HCT116 (cell line): Measurements from ENCODE around the gene OR52A5. TPM values are rescaled to one million over a fixed set of nuclear protein-coding genes. Genes with fewer than 3 reads are reported as not detected.

Experiments
- ATAC-seq: fragments of 200-7000 bp; cut with Tn5 transposase; 2 replicates; pipeline ENCODE4 v1.9.1; 2020; ENCODE audit warnings: mild to moderate bottlenecking, moderate library complexity
- BruUV-seq: library from RNA; stranded (reverse); fragments of 400-500 nt; replicated peaks from 2 replicates; lab custom pipeline; 2021; lab: Mats Ljungman, UMichigan
- CTCF ChIA-PET: fragments of 300-600 bp; sonication (Branson Sonifier 250); formaldehyde crosslinking; loops from one replicate; lab custom pipeline; 2021; ENCODE audit warnings: antibody characterized with exemption; lab: Charles Lee
- POLR2A ChIA-PET: fragments of 300-600, 350-600 bp; sonication (Branson Sonifier 250); formaldehyde crosslinking; loops from one replicate; lab custom pipeline; 2021; ENCODE audit warnings: antibody characterized with exemption; lab: Charles Lee
- RAD21 ChIA-PET, 2 experiments: fragments of 300-600 bp; sonication (Branson Sonifier 250); formaldehyde crosslinking; loops; one replicate each; lab custom pipeline; 2023; ENCODE audit warnings: low total read pairs in 2 of 2; ENCODE audit not compliant: uncharacterized antibody in 2 of 2, unreplicated experiment in 2 of 2, low non-redundant PET in 1 of 2; lab: Charles Lee
- DNase-seq: peaks from one replicate; pipeline ENCODE4 v3.0.0-alpha.2; 2010; ENCODE audit warnings: low read depth, low spot score
- H2AFZ ChIP-seq: fragments of 200-600 bp; shearing (Covaris generic), sonication (generic); 2 replicates; pipeline ENCODE4 v1.6.1; 2017; ENCODE audit warnings: low read depth, mixed run types, mixed read lengths, antibody characterized with exemption, low read length; ENCODE audit not compliant: poor library complexity, severe bottlenecking
- H3K27ac ChIP-seq: 2 replicates; pipeline ENCODE4 v1.5.1; 2012; ENCODE audit warnings: low read depth, low read length
- H3K27me3 ChIP-seq: fragments of 200-600 bp; sonication (generic); 2 replicates; pipeline ENCODE4 v1.6.1; 2016; ENCODE audit warnings: mixed run types, low read length, mixed read lengths; ENCODE audit not compliant: insufficient read depth
- H3K36me3 ChIP-seq, 2 experiments: fragments of 200-500 bp in 1 of 2; fragments of 200-600 bp in 1 of 2; sonication (Bioruptor generic) in 1 of 2; sonication (generic) in 1 of 2; 2 replicates each; pipeline versions ENCODE4 v1.5.1 to v1.6.1; 2014 to 2016; ENCODE audit warnings: low read length in 2 of 2, inconsistent platforms in 1 of 2, mixed read lengths in 1 of 2, mixed run types in 1 of 2; ENCODE audit not compliant: insufficient read depth in 2 of 2, control insufficient read depth in 1 of 2
- H3K4me1 ChIP-seq, 2 experiments: fragments of 200-600 bp in 1 of 2; sonication (generic) in 1 of 2; 2 replicates each; pipeline versions ENCODE4 v1.5.1 to v1.6.1; 2012 to 2017; ENCODE audit warnings: low read length in 2 of 2, inconsistent platforms in 1 of 2, mild to moderate bottlenecking in 1 of 2, mixed read lengths in 1 of 2, mixed run types in 1 of 2, moderate library complexity in 1 of 2; ENCODE audit not compliant: insufficient read depth in 2 of 2, control insufficient read depth in 1 of 2
- H3K4me2 ChIP-seq: fragments of 200-600 bp; sonication (generic); 2 replicates; pipeline ENCODE4 v1.6.1; 2017; ENCODE audit warnings: mixed run types, low read length, mixed read lengths
- H3K4me3 ChIP-seq, 2 experiments: fragments of 200-600 bp in 1 of 2; sonication (generic) in 1 of 2; replicated peaks in 1 of 2; 2 replicates each; pipeline ENCODE4 v1.5.1; 2011 to 2016; ENCODE audit warnings: low read length in 2 of 2, control low read depth in 1 of 2, low read depth in 1 of 2, mild to moderate bottlenecking in 1 of 2, mixed read lengths in 1 of 2, mixed run types in 1 of 2
- H3K79me2 ChIP-seq: fragments of 200-600 bp; sonication (generic); 2 replicates; pipeline ENCODE4 v1.6.1; 2017; ENCODE audit warnings: mild to moderate bottlenecking, mixed run types, low read length, moderate library complexity, mixed read lengths; ENCODE audit not compliant: insufficient read depth
- H3K9ac ChIP-seq: fragments of 200-600 bp; sonication (generic); 2 replicates; pipeline ENCODE4 v1.6.1; 2016; ENCODE audit warnings: low read length, mixed read lengths
- H3K9me2 ChIP-seq: fragments of 200-600 bp; sonication (generic), shearing (Covaris generic); 2 replicates; pipeline ENCODE4 v1.6.1; 2017; ENCODE audit warnings: mixed run types, mild to moderate bottlenecking, moderate library complexity; ENCODE audit not compliant: insufficient read depth
- H3K9me3 ChIP-seq, 2 experiments: fragments of 200-500 bp in 1 of 2; fragments of 200-600 bp in 1 of 2; sonication (Bioruptor generic) in 1 of 2; sonication (generic) in 1 of 2; 2 replicates each; pipeline ENCODE4 v1.6.1; 2014 to 2017; ENCODE audit warnings: low read length in 2 of 2, mixed read lengths in 2 of 2, inconsistent platforms in 1 of 2, low read depth in 1 of 2, mild to moderate bottlenecking in 1 of 2, mixed run types in 1 of 2, moderate library complexity in 1 of 2; ENCODE audit not compliant: control insufficient read depth in 1 of 2, insufficient read depth in 1 of 2
- H4K20me1 ChIP-seq: fragments of 200-600 bp; sonication (generic), shearing (Covaris generic); 2 replicates; pipeline ENCODE4 v1.6.1; 2017; ENCODE audit warnings: mixed run types, mild to moderate bottlenecking, moderate library complexity; ENCODE audit not compliant: insufficient read depth
- CEBPB ChIP-seq: IDR thresholded peaks from 2 replicates; pipeline ENCODE4 v1.6.1; 2012; ENCODE audit warnings: low read depth
- EGR1 ChIP-seq: IDR thresholded peaks from 2 replicates; pipeline ENCODE4 v1.6.1; 2012; ENCODE audit warnings: low read depth
- ELF1 ChIP-seq: IDR thresholded peaks from 2 replicates; pipeline ENCODE4 v1.6.1; 2012; ENCODE audit warnings: low read depth, borderline replicate concordance
- EZH2 ChIP-seq: fragments of 200-600 bp; sonication (generic); IDR thresholded peaks from 2 replicates; pipeline ENCODE4 v1.6.1; 2017; ENCODE audit warnings: antibody characterized with exemption, mixed run types
- SP1 ChIP-seq: IDR thresholded peaks from 2 replicates; pipeline ENCODE4 v1.6.1; 2012; ENCODE audit warnings: low read depth
- SRF ChIP-seq: IDR thresholded peaks from 2 replicates; pipeline ENCODE4 v1.6.1; 2012; ENCODE audit warnings: low read depth
- ZFX ChIP-seq: fragments of 450-650 bp; IDR thresholded peaks from 2 replicates; pipeline ENCODE4 v1.6.1; 2017
- ZNF274 ChIP-seq: fragments of 200-500 bp; sonication (Bioruptor generic); IDR thresholded peaks from 2 replicates; pipeline ENCODE4 v1.6.1; 2014; ENCODE audit warnings: mild to moderate bottlenecking, low read depth, low read length, inconsistent platforms
- intact Hi-C: fragments of 100-400 bp; cut with micrococcal nuclease; formaldehyde crosslinking; loops from 2 replicates; pipeline ENCODE4 v1.10.0; 2022
- total RNA-seq: library from RNA; stranded (reverse); gene quantifications from one replicate; pipeline ENCODE4 v1.2.1, GENCODE V29; 2021; ENCODE audit not compliant: unreplicated experiment
- TF ChIP-seq, protein P1 (sequence below): IDR thresholded peaks from 2 replicates; pipeline ENCODE4 v1.6.1; 2011; ENCODE audit warnings: mild to moderate bottlenecking, low read length, moderate library complexity; ENCODE audit not compliant: insufficient replicate concordance; ENCODE audit errors: extremely low read depth
- TF ChIP-seq, protein P2 (sequence below), 3 experiments: fragments of 200-600 bp in 1 of 3; sonication (generic) in 1 of 3; IDR thresholded peaks in 2 of 3; conservative IDR thresholded peaks in 1 of 3; 2 replicates each; pipeline ENCODE4 v1.5.1; 2012 to 2017; ENCODE audit warnings: low read depth in 2 of 3, low read length in 2 of 3, antibody characterized with exemption in 1 of 3, borderline replicate concordance in 1 of 3, control low read depth in 1 of 3, mild to moderate bottlenecking in 1 of 3, mixed read lengths in 1 of 3, mixed run types in 1 of 3, moderate library complexity in 1 of 3; ENCODE audit not compliant: insufficient read depth in 1 of 3
- TF ChIP-seq, protein P3 (sequence below): IDR thresholded peaks from 2 replicates; pipeline ENCODE4 v1.6.1; 2012; ENCODE audit warnings: low read depth

Gene OR52A5
- total RNA-seq, 1 experiment from 2014 or later = not detected

DNA sequence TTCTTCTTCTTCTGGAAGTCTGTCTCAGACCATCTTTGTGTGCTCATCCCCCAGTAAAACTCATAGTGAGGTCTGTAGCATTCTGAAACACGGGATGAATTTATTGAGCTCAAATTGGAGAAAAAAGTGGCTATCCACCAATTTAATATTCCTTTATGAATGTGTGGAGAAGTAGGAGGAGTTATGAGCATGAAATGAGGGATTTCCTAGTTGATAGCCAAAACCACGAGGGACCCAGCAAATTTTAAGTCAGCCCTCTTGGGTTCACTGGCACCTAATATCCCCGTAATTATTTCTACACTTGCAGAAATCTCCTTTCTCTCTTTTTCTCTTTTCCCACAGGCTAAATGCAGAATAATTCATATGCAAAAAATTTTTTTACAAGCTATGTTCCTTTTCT lies 16.5 kb upstream of the OR52A5 start, which contains the start of gene OR52A1:
TSS of gene OR52A1 (minus strand) at position 101 of the 400 bp plus-strand sequence. CDS start 2,388 bp downstream, outside the sequence.
- no peaks in the 10 kb centered on the region for H3K9me2 ChIP-seq
- H3K9ac ChIP-seq = no peak within 1 kb of the TSS
- no peaks in the 10 kb centered on the region for H3K36me3 ChIP-seq
- no peak for DNase-seq
- peaks cover 75% of the 10 kb centered on the region for H3K27me3 ChIP-seq
- RAD21 ChIA-PET = no interaction called here
- no peak for ATAC-seq
- POLR2A ChIA-PET = no interaction called here
- H3K4me2 ChIP-seq = no peak within 1 kb of the TSS
- H3K9me3 ChIP-seq = no peaks in the 10 kb centered on the region
- intact Hi-C loops = no loop called here
- no peak within 1 kb of the TSS for H2AFZ ChIP-seq
- H3K79me2 ChIP-seq = no peaks in the 10 kb centered on the region
- BruUV-seq = no TSS peak
- H4K20me1 ChIP-seq = no peaks in the 10 kb centered on the region
- H3K27ac ChIP-seq = no peak within 1 kb of the TSS
- TF ChIP-seq SP1 = no peak
- TF ChIP-seq, protein P1, sequence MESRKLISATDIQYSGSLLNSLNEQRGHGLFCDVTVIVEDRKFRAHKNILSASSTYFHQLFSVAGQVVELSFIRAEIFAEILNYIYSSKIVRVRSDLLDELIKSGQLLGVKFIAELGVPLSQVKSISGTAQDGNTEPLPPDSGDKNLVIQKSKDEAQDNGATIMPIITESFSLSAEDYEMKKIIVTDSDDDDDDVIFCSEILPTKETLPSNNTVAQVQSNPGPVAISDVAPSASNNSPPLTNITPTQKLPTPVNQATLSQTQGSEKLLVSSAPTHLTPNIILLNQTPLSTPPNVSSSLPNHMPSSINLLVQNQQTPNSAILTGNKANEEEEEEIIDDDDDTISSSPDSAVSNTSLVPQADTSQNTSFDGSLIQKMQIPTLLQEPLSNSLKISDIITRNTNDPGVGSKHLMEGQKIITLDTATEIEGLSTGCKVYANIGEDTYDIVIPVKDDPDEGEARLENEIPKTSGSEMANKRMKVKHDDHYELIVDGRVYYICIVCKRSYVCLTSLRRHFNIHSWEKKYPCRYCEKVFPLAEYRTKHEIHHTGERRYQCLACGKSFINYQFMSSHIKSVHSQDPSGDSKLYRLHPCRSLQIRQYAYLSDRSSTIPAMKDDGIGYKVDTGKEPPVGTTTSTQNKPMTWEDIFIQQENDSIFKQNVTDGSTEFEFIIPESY = no peak
- no peak for TF ChIP-seq SRF
- no peak for TF ChIP-seq CEBPB
- TF ChIP-seq ZNF274 = no peak
- TF ChIP-seq, protein P2, sequence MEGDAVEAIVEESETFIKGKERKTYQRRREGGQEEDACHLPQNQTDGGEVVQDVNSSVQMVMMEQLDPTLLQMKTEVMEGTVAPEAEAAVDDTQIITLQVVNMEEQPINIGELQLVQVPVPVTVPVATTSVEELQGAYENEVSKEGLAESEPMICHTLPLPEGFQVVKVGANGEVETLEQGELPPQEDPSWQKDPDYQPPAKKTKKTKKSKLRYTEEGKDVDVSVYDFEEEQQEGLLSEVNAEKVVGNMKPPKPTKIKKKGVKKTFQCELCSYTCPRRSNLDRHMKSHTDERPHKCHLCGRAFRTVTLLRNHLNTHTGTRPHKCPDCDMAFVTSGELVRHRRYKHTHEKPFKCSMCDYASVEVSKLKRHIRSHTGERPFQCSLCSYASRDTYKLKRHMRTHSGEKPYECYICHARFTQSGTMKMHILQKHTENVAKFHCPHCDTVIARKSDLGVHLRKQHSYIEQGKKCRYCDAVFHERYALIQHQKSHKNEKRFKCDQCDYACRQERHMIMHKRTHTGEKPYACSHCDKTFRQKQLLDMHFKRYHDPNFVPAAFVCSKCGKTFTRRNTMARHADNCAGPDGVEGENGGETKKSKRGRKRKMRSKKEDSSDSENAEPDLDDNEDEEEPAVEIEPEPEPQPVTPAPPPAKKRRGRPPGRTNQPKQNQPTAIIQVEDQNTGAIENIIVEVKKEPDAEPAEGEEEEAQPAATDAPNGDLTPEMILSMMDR (IDR thresholded peaks at IDR 0.05 in 2 of 3, conservative IDR thresholded peaks at IDR 0.05 in 1 of 3; ENCODE audit: borderline replicate concordance in 1 of 3, insufficient read depth in 1 of 3, low read depth in 2 of 3, low read length in 2 of 3) = no peak
- TF ChIP-seq ZFX = no peak
- no peak for TF ChIP-seq EZH2
- no peak for TF ChIP-seq ELF1
- TF ChIP-seq, protein P3, sequence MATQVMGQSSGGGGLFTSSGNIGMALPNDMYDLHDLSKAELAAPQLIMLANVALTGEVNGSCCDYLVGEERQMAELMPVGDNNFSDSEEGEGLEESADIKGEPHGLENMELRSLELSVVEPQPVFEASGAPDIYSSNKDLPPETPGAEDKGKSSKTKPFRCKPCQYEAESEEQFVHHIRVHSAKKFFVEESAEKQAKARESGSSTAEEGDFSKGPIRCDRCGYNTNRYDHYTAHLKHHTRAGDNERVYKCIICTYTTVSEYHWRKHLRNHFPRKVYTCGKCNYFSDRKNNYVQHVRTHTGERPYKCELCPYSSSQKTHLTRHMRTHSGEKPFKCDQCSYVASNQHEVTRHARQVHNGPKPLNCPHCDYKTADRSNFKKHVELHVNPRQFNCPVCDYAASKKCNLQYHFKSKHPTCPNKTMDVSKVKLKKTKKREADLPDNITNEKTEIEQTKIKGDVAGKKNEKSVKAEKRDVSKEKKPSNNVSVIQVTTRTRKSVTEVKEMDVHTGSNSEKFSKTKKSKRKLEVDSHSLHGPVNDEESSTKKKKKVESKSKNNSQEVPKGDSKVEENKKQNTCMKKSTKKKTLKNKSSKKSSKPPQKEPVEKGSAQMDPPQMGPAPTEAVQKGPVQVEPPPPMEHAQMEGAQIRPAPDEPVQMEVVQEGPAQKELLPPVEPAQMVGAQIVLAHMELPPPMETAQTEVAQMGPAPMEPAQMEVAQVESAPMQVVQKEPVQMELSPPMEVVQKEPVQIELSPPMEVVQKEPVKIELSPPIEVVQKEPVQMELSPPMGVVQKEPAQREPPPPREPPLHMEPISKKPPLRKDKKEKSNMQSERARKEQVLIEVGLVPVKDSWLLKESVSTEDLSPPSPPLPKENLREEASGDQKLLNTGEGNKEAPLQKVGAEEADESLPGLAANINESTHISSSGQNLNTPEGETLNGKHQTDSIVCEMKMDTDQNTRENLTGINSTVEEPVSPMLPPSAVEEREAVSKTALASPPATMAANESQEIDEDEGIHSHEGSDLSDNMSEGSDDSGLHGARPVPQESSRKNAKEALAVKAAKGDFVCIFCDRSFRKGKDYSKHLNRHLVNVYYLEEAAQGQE = no peak
- no peak for TF ChIP-seq EGR1
- TF ChIP-seq, all 23 proteins: peak for 0
- H3K4me3 ChIP-seq = no peak within 1 kb of the TSS
- H3K4me1 ChIP-seq = no peaks in the 10 kb centered on the region
- CTCF ChIA-PET = no interaction called here
